PC-3 (cell line): Measurements from ENCODE around the gene URM1. TPM values are rescaled to one million over a fixed set of nuclear protein-coding genes. Genes with fewer than 3 reads are reported as not detected.

ENCODE experiments used
- ATAC-seq: fragments of 200-7000 bp; cut with Tn5 transposase; 2 replicates; pipeline ENCODE4 v1.9.1; 2020; ENCODE audit warnings: mild to moderate bottlenecking, moderate library complexity
- BruUV-seq: library from RNA; stranded (reverse); fragments of 400-500 nt; replicated peaks from 2 replicates; lab custom pipeline; 2021; lab: Mats Ljungman, UMichigan
- CTCF ChIA-PET: fragments of 300-600 bp; sonication (Branson Sonifier 250); formaldehyde crosslinking; loops from one replicate; lab custom pipeline; 2022; ENCODE audit warnings: antibody characterized with exemption; lab: Charles Lee
- POLR2A ChIA-PET: fragments of 300-600 bp; sonication (Branson Sonifier 250); formaldehyde crosslinking; loops from one replicate; lab custom pipeline; 2022; ENCODE audit warnings: antibody characterized with exemption; ENCODE audit not compliant: unreplicated experiment; lab: Charles Lee
- DNase-seq: peaks from one replicate; pipeline ENCODE4 v3.0.0-alpha.2; 2015
- H2AFZ ChIP-seq: fragments of 300-600 bp; sonication (generic); 2 replicates; pipeline ENCODE4 v1.6.0; 2016; ENCODE audit warnings: antibody characterized with exemption, low read length
- H3F3A ChIP-seq: fragments of 300-600 bp; sonication (generic); one replicate; pipeline ENCODE4 v1.6.0; 2017; ENCODE audit warnings: antibody characterized with exemption, low read length, control low read depth, mild to moderate bottlenecking; ENCODE audit not compliant: unreplicated experiment
- H3K27ac ChIP-seq: fragments of 300-600 bp; sonication (generic); 2 replicates; pipeline ENCODE4 v1.5.1; 2016; ENCODE audit warnings: mild to moderate bottlenecking, low read length
- H3K27me3 ChIP-seq: fragments of 300-600 bp; sonication (generic); 2 replicates; pipeline ENCODE4 v1.6.1; 2016; ENCODE audit warnings: low read length, mixed read lengths
- H3K36me3 ChIP-seq: fragments of 300-600 bp; sonication (generic); 2 replicates; pipeline ENCODE4 v1.6.1; 2016; ENCODE audit warnings: low read depth, mixed run types, low read length, mixed read lengths
- H3K4me1 ChIP-seq: fragments of 300-600 bp; sonication (generic); 2 replicates; pipeline ENCODE4 v1.5.1; 2016; ENCODE audit warnings: low read length; ENCODE audit not compliant: insufficient read depth
- H3K4me2 ChIP-seq: fragments of 300-600 bp; sonication (generic); 2 replicates; pipeline ENCODE4 v1.6.0; 2016; ENCODE audit warnings: low read length
- H3K4me3 ChIP-seq: fragments of 300-600 bp; sonication (generic); 2 replicates; pipeline ENCODE4 v1.5.1; 2016; ENCODE audit warnings: mild to moderate bottlenecking, low read length, mixed read lengths
- H3K79me2 ChIP-seq: fragments of 300-600 bp; sonication (generic); 2 replicates; pipeline ENCODE4 v1.6.1; 2017; ENCODE audit warnings: low read length, mixed read lengths
- H3K9ac ChIP-seq: fragments of 300-600 bp; sonication (generic); 2 replicates; pipeline ENCODE4 v1.6.0; 2016; ENCODE audit warnings: mild to moderate bottlenecking, low read length
- H3K9me2 ChIP-seq: fragments of 300-600 bp; sonication (generic); replicated peaks from 2 replicates; pipeline ENCODE4 v1.6.1; 2016; ENCODE audit warnings: mixed run types, low read length, mixed read lengths
- H3K9me3 ChIP-seq: fragments of 300-600 bp; sonication (generic); 2 replicates; pipeline ENCODE4 v1.6.1; 2016; ENCODE audit warnings: low read length, mixed read lengths
- H4K20me1 ChIP-seq: fragments of 300-600 bp; sonication (generic); 2 replicates; pipeline ENCODE4 v1.6.1; 2016; ENCODE audit warnings: low read length, mixed read lengths
- CTCF ChIP-seq: fragments of 300-600 bp; sonication (generic); conservative IDR thresholded peaks from 2 replicates; pipeline ENCODE4 v1.5.1; 2017; ENCODE audit warnings: antibody characterized with exemption, low read depth, mild to moderate bottlenecking, low read length
- EZH2 ChIP-seq: fragments of 300-600 bp; sonication (generic); IDR thresholded peaks from one replicate; pipeline ENCODE4 v1.6.1; 2017; ENCODE audit warnings: antibody characterized with exemption, mild to moderate bottlenecking, low read length; ENCODE audit not compliant: unreplicated experiment
- EZH2phosphoT487 ChIP-seq: fragments of 300-600 bp; sonication (generic); IDR thresholded peaks from 2 replicates; pipeline ENCODE4 v1.6.1; 2018; ENCODE audit warnings: mild to moderate bottlenecking, antibody characterized with exemption, low read length, borderline replicate concordance
- intact Hi-C: fragments of 100-400 bp; cut with micrococcal nuclease; formaldehyde crosslinking; loops from 2 replicates; pipeline ENCODE4 v1.9.0; 2023
- total RNA-seq: library from RNA; depleted of rRNA; stranded (reverse); fragments of >200 nt; gene quantifications from 2 replicates; pipeline ENCODE4 v1.2.3, GENCODE V29; 2014

URM1 gene
- total RNA-seq, 1 experiment from 2014 or later = 29.1 TPM

GRCh38 chr9:128358090-128358489 is 13.1 kb upstream of the URM1 start:
- Histone ChIP-seq H3K4me2 (no peak overlapping the region), H3K9me3 (no peaks in the 10 kb centered on the region), H3K27ac (no peak overlapping the region), H4K20me1 (no peaks in the 10 kb centered on the region), H3K27me3 (no peaks in the 10 kb centered on the region), H3K79me2 (no peaks in the 10 kb centered on the region), H3K4me1 (peaks cover 12% of the 10 kb centered on the region), H3K9ac (no peak overlapping the region), H3F3A (no peaks in the 10 kb centered on the region), H2AFZ (no peak overlapping the region), H3K36me3 (no peaks in the 10 kb centered on the region; the same call in 1 of the 2 replicates), H3K4me3 (no peak overlapping the region), H3K9me2 (no peaks in the 10 kb centered on the region)
- intact Hi-C loops = no loop called here
- POLR2A ChIA-PET = no interaction called here
- BruUV-seq = no TSS peak
- DNase-seq (no peak), ATAC-seq (no peak)
- CTCF ChIA-PET = no interaction called here
- TF ChIP-seq CTCF (no peak), EZH2phosphoT487 (no peak), EZH2 (no peak)

GRCh38 chr9:128358861-128359260 is 12.3 kb upstream of the URM1 start:
- Histone ChIP-seq H3F3A (no peaks in the 10 kb centered on the region), H3K9me3 (no peaks in the 10 kb centered on the region), H3K27me3 (no peaks in the 10 kb centered on the region), H3K9me2 (no peaks in the 10 kb centered on the region), H3K79me2 (no peaks in the 10 kb centered on the region), H3K36me3 (no peaks in the 10 kb centered on the region; the same call in 1 of the 2 replicates), H4K20me1 (no peaks in the 10 kb centered on the region), H3K4me3 (no peak overlapping the region), H2AFZ (no peak overlapping the region), H3K4me2 (no peak overlapping the region), H3K27ac (no peak overlapping the region), H3K9ac (no peak overlapping the region), H3K4me1 (peaks cover 12% of the 10 kb centered on the region)
- no peak for DNase-seq
- no peak for ATAC-seq
- TF ChIP-seq EZH2phosphoT487 (no peak), CTCF (no peak), EZH2 (no peak)
- intact Hi-C loops = no loop called here
- POLR2A ChIA-PET = no interaction called here
- CTCF ChIA-PET = no interaction called here
- BruUV-seq = no TSS peak

GRCh38 chr9:128360826-128361225 is 10.3 kb upstream of the URM1 start:
- Histone ChIP-seq H3K4me1 (peaks cover 12% of the 10 kb centered on the region), H3K9ac (no peak overlapping the region), H3K27me3 (no peaks in the 10 kb centered on the region), H2AFZ (no peak overlapping the region), H3K9me3 (no peaks in the 10 kb centered on the region), H3K4me3 (no peak overlapping the region), H3K4me2 (no peak overlapping the region), H3K9me2 (no peaks in the 10 kb centered on the region), H3F3A (no peaks in the 10 kb centered on the region), H3K36me3 (no peaks in the 10 kb centered on the region), H3K79me2 (no peaks in the 10 kb centered on the region), H3K27ac (no peak overlapping the region), H4K20me1 (no peaks in the 10 kb centered on the region)
- intact Hi-C loops = loop anchor here (5.0 kb wide), 2 partner anchors 51 to 64 kb away; no protein-coding TSS in a partner anchor
- ATAC-seq (no peak), DNase-seq (no peak)
- CTCF ChIA-PET = interaction anchor here (0.6 kb wide), 1 partner anchor 65 kb away, joined by 3 read pairs; no protein-coding TSS in a partner anchor
- no TSS peak for BruUV-seq
- no peak for TF ChIP-seq CTCF
- POLR2A ChIA-PET = no interaction called here
